HG03066 (cell line): Measurements from ENCODE around the gene PDS5A.
"Not testable (repeated sequence)": the region's sequence is repeated elsewhere in the genome, so short reads cannot be mapped to it uniquely, and the experiment has no call there.

ENCODE experiments used
- ATAC-seq: cut with Tn5 transposase; IDR thresholded peaks from one replicate; pipeline ENCODE4 v1.9.1; 2021; ENCODE audit warnings: low read depth; ENCODE audit not compliant: unreplicated experiment

PDS5A gene

GRCh38 chr4:39977489-39978377 lies at the start of gene PDS5A:
PDS5A (minus strand) TSS chr4:39977911; CDS start chr4:39976577, 1,334 bp downstream.
- ATAC-seq = peak; percentile 67

- ATAC-seq = not testable (repeated sequence)
These were observed 46.3 kb upstream of the PDS5A start for GRCh38 chr4:40024049-40024448.

GRCh38 chr4:40021116-40021515 lies 43.4 kb upstream of the PDS5A start:
- not testable (repeated sequence) for ATAC-seq

GRCh38 chr4:40020221-40020620 lies 42.5 kb upstream of the PDS5A start:
- no peak for ATAC-seq

- ATAC-seq = no peak
These were observed 38.3 kb upstream of the PDS5A start for GRCh38 chr4:40016007-40016406.

- ATAC-seq = no peak
These were observed 26.3 kb upstream of the PDS5A start for GRCh38 chr4:40003986-40004385.

GRCh38 chr4:40000711-40001110 lies 23.0 kb upstream of the PDS5A start:
- ATAC-seq = no peak

- no peak for ATAC-seq
These were observed 21.1 kb upstream of the PDS5A start for GRCh38 chr4:39998659-39999345.

GRCh38 chr4:39996811-39997210 lies 19.1 kb upstream of the PDS5A start:
- ATAC-seq = no peak

- ATAC-seq = no peak
These were observed 16.7 kb upstream of the PDS5A start for GRCh38 chr4:39994406-39994805.

- not testable (repeated sequence) for ATAC-seq
These were observed 11.7 kb upstream of the PDS5A start for GRCh38 chr4:39989381-39989780.

GRCh38 chr4:39987485-39987884 lies 9.8 kb upstream of the PDS5A start:
- no peak for ATAC-seq

GRCh38 chr4:39978904-39979303 lies 1.2 kb upstream of the PDS5A start:
- ATAC-seq = no peak

- no peak for ATAC-seq
These were observed 666 bp upstream of the PDS5A start for GRCh38 chr4:39978378-39978775.

GRCh38 chr4:39976945-39977488 lies 694 bp downstream of the PDS5A start:
- ATAC-seq = peak; percentile 15

- ATAC-seq = peak; percentile 46
These were observed 1.4 kb downstream of the PDS5A start for GRCh38 chr4:39976141-39976944.

- no peak for ATAC-seq
These were observed 2.1 kb downstream of the PDS5A start for GRCh38 chr4:39975488-39976089.

- not testable (repeated sequence) for ATAC-seq
These were observed 4.7 kb downstream of the PDS5A start for GRCh38 chr4:39973052-39973451.

- ATAC-seq = peak; percentile 68
These were observed 6.8 kb downstream of the PDS5A start for GRCh38 chr4:39970671-39971640.
